CD14-positive monocyte (primary cell): ENCODE data around the gene ZNF525. TPM values are rescaled to one million over a fixed set of nuclear protein-coding genes. Genes with fewer than 3 reads are reported as not detected.
A peak's percentile ranks its signal among the peaks of the same experiment; 100 is the strongest.
"Not testable (repeated sequence)": the region's sequence is repeated elsewhere in the genome, so short reads cannot be mapped to it uniquely, and the experiment has no call there.

ENCODE experiments used
- DNase-seq, 3 donors: peaks; one replicate each; pipeline ENCODE4 v3.0.0-alpha.2; 2011 to 2022
- H2AFZ ChIP-seq: 2 replicates; pipeline ENCODE4 v1.6.0; 2012; ENCODE audit warnings: mild to moderate bottlenecking, low read depth, low read length, inconsistent platforms; ENCODE audit not compliant: insufficient read depth, poor library complexity, severe bottlenecking
- H3K27ac ChIP-seq, 2 donors: 1 replicate in 1 of 2; 2 replicates in 1 of 2; pipeline ENCODE4 v1.5.1; 2012 to 2013; ENCODE audit warnings: low read length in 2 of 2, control low read depth in 1 of 2, inconsistent platforms in 1 of 2, low read depth in 1 of 2, mild to moderate bottlenecking in 1 of 2
- H3K27me3 ChIP-seq, 2 donors: one replicate each; pipeline versions ENCODE4 v1.6.0 to v1.6.1; 2011 to 2013; ENCODE audit warnings: low read length in 2 of 2; ENCODE audit not compliant: control insufficient read depth in 2 of 2, insufficient read depth in 2 of 2
- H3K36me3 ChIP-seq, 2 donors: replicated peaks in 1 of 2; 1 replicate in 1 of 2; 2 replicates in 1 of 2; pipeline versions ENCODE4 v1.5.1 to v1.6.1; 2012 to 2013; ENCODE audit warnings: low read length in 2 of 2, control low read depth in 1 of 2, inconsistent platforms in 1 of 2, mild to moderate bottlenecking in 1 of 2; ENCODE audit not compliant: insufficient read depth in 2 of 2, control insufficient read depth in 1 of 2
- H3K4me1 ChIP-seq, 2 donors: 1 replicate in 1 of 2; 2 replicates in 1 of 2; pipeline versions ENCODE4 v1.5.1 to v1.6.1; 2012 to 2013; ENCODE audit warnings: low read length in 2 of 2, control low read depth in 1 of 2, inconsistent platforms in 1 of 2, mild to moderate bottlenecking in 1 of 2, moderate library complexity in 1 of 2; ENCODE audit not compliant: insufficient read depth in 2 of 2, control insufficient read depth in 1 of 2
- H3K4me2 ChIP-seq: replicated peaks from 2 replicates; pipeline ENCODE3; 2012; ENCODE audit warnings: low read length, moderate library complexity, mild to moderate bottlenecking; ENCODE audit not compliant: poor library complexity, severe bottlenecking; ENCODE audit errors: extremely low read depth
- H3K4me3 ChIP-seq, 3 experiments: fragments of 200-600 bp in 1 of 3; sonication (generic) in 1 of 3; replicated peaks in 1 of 3; 1 replicate in 2 of 3; 2 replicates in 1 of 3; pipeline ENCODE4 v1.5.1; 2011 to 2013; ENCODE audit warnings: low read length in 3 of 3, mild to moderate bottlenecking in 3 of 3, control low read depth in 2 of 3, low read depth in 2 of 3, inconsistent platforms in 1 of 3, moderate library complexity in 1 of 3
- H3K79me2 ChIP-seq: 2 replicates; pipeline ENCODE4 v1.6.0; 2012; ENCODE audit warnings: mild to moderate bottlenecking, control low read depth, inconsistent platforms, low read length, moderate library complexity; ENCODE audit not compliant: insufficient read depth
- H3K9ac ChIP-seq: 2 replicates; pipeline ENCODE4 v1.6.0; 2017; ENCODE audit warnings: low read length, mild to moderate bottlenecking; ENCODE audit not compliant: insufficient read depth, poor library complexity, severe bottlenecking
- H3K9me3 ChIP-seq, 2 donors: replicated peaks in 1 of 2; 1 replicate in 1 of 2; 2 replicates in 1 of 2; pipeline versions ENCODE4 v1.5.1 to v1.6.1; 2012 to 2013; ENCODE audit warnings: low read length in 2 of 2, control low read depth in 1 of 2; ENCODE audit not compliant: control insufficient read depth in 1 of 2, insufficient read depth in 1 of 2
- H4K20me1 ChIP-seq: 2 replicates; pipeline ENCODE4 v1.6.0; 2012; ENCODE audit warnings: mild to moderate bottlenecking, low read length, control low read depth, moderate library complexity; ENCODE audit not compliant: insufficient read depth
- H3K27ac Mint-ChIP-seq, 7 donors: one replicate each; pipeline ENCODE4 v1.8.0; 2020; ENCODE audit warnings: mild to moderate bottlenecking in 7 of 7, mixed read lengths in 7 of 7, moderate library complexity in 6 of 7, inconsistent platforms in 2 of 7
- H3K27me3 Mint-ChIP-seq, 3 donors: one replicate each; pipeline ENCODE4 v1.8.0; 2021 to 2022; ENCODE audit warnings: low read depth in 3 of 3, mild to moderate bottlenecking in 3 of 3, mixed read lengths in 3 of 3, moderate library complexity in 3 of 3, inconsistent platforms in 1 of 3
- H3K36me3 Mint-ChIP-seq, 2 donors: one replicate each; pipeline ENCODE4 v1.8.0; 2020; ENCODE audit warnings: mixed read lengths in 2 of 2, inconsistent platforms in 1 of 2, mild to moderate bottlenecking in 1 of 2
- H3K4me1 Mint-ChIP-seq: one replicate; pipeline ENCODE4 v1.8.0; 2020; ENCODE audit warnings: mild to moderate bottlenecking, mixed read lengths
- H3K4me3 Mint-ChIP-seq, 2 donors: one replicate each; pipeline ENCODE4 v1.8.0; 2020; ENCODE audit warnings: mild to moderate bottlenecking in 2 of 2, mixed read lengths in 2 of 2, moderate library complexity in 1 of 2
- H3K9me3 Mint-ChIP-seq, 7 donors: one replicate each; pipeline ENCODE4 v1.8.0; 2020 to 2022; ENCODE audit warnings: mixed read lengths in 7 of 7, mild to moderate bottlenecking in 6 of 7, moderate library complexity in 6 of 7, inconsistent platforms in 2 of 7
- CTCF ChIP-seq: fragments of 200-600 bp; IDR thresholded peaks from one replicate; pipeline ENCODE4 v1.8.0; 2022; ENCODE audit warnings: antibody characterized with exemption, mild to moderate bottlenecking
- WGBS: methylation state at CpG from one replicate; pipeline ENCODE4 v1.1.5; 2013; ENCODE audit warnings: missing lambda C conversion rate; ENCODE audit not compliant: insufficient coverage; 5-methylcytosine and 5-hydroxymethylcytosine counted together
- intact Hi-C, 2 donors: fragments of 100-400 bp; cut with micrococcal nuclease; formaldehyde crosslinking; loops; one replicate each; pipeline versions ENCODE4 v1.15.0 to v1.15.1; 2023
- polyA plus RNA-seq, 3 donors: library from polyadenylated mRNA; depleted of rRNA in 1 of 3; unstranded in 2 of 3; stranded (reverse) in 1 of 3; fragments of 300-500 nt in 2 of 3; fragments of >200 nt in 1 of 3; fragmentation: Illumina TruSeq in 2 of 3; gene quantifications; 1 replicate in 2 of 3; 2 replicates in 1 of 3; pipeline ENCODE4 v1.2.3, GENCODE V29; 2012 to 2021

ZNF525 gene
- polyA plus RNA-seq, 3 donors = 0.29 to 2.0 (median 0.64) TPM

- peaks cover 65 to 96% (median 91%) of the 10 kb centered on the region in 7 donors for H3K9me3 Mint-ChIP-seq
- peaks cover 10 to 12% of the 10 kb centered on the region in 2 donors for H3K36me3 Mint-ChIP-seq
- H4K20me1 ChIP-seq = no peaks in the 10 kb centered on the region
Measured at GRCh38 chr19:53355739-53356138, 9.8 kb upstream of the ZNF525 start.

GRCh38 chr19:53357821-53358581 lies 7.5 kb upstream of the ZNF525 start:
- TF ChIP-seq CTCF = no peak
- no peak overlapping the region for H3K4me2 ChIP-seq
- H3K27ac ChIP-seq = no peak overlapping the region
- 54% methylated on average over 25 of the region's 35 CpGs for WGBS
- H3K4me1 ChIP-seq = no peaks in the 10 kb centered on the region
- Mint-ChIP-seq H3K4me3 (no peak overlapping the region), H3K36me3 (peaks cover 0 to 2% of the 10 kb centered on the region in 2 donors), H3K27me3 (peaks cover 0 to 2% (median 0%) of the 10 kb centered on the region in 3 donors), H3K9me3 (peaks cover 43 to 85% (median 69%) of the 10 kb centered on the region in 7 donors), H3K27ac (no peak overlapping the region), H3K4me1 (no peaks in the 10 kb centered on the region)
- DNase-seq = no peak
- H3K79me2 ChIP-seq = no peaks in the 10 kb centered on the region
- H3K9ac ChIP-seq = no peak overlapping the region
- peaks cover 51 to 69% of the 10 kb centered on the region in 2 donors for H3K9me3 ChIP-seq
- peak overlapping the region in 1 of 3 experiments; percentile 11 for H3K4me3 ChIP-seq
- H3K36me3 ChIP-seq = peaks cover 0 to 17% of the 10 kb centered on the region in 2 donors
- no peaks in the 10 kb centered on the region for H4K20me1 ChIP-seq
- intact Hi-C loops = no loop called here
- no peaks in the 10 kb centered on the region for H3K27me3 ChIP-seq
- H2AFZ ChIP-seq = no peak overlapping the region

More at GRCh38 chr19:53355739-53356138, 9.8 kb upstream of the ZNF525 start:
- H3K9me3 ChIP-seq = peaks cover 63 to 91% of the 10 kb centered on the region in 2 donors
- H3K36me3 ChIP-seq = peaks cover 8 to 36% of the 10 kb centered on the region in 2 donors
- H3K9ac ChIP-seq = no peak overlapping the region
- no peaks in the 10 kb centered on the region for H3K4me1 Mint-ChIP-seq
- no peaks in the 10 kb centered on the region for H3K27me3 ChIP-seq
- no peak overlapping the region for H3K27ac Mint-ChIP-seq
- no peak overlapping the region for H3K4me3 Mint-ChIP-seq
- H3K27ac ChIP-seq = no peak overlapping the region
- no peaks in the 10 kb centered on the region for H3K79me2 ChIP-seq
- H2AFZ ChIP-seq = no peak overlapping the region
- WGBS = no CpG with 5 or more reads among the region's 1 CpG
- intact Hi-C loops = no loop called here
- no peak for DNase-seq
- no peaks in the 10 kb centered on the region for H3K4me1 ChIP-seq
- no peak for TF ChIP-seq CTCF
- H3K4me2 ChIP-seq = no peak overlapping the region
- H3K4me3 ChIP-seq = peak overlapping the region in 1 of 3 experiments; percentile 51
- H3K27me3 Mint-ChIP-seq = peaks cover 0 to 2% (median 0%) of the 10 kb centered on the region in 3 donors

GRCh38 chr19:53360056-53360455 lies 5.4 kb upstream of the ZNF525 start:
- H3K27ac Mint-ChIP-seq, H3K79me2 ChIP-seq: not testable (repeated sequence)
- intact Hi-C loops = loop anchor here in 1 of 2 donors (10.0 kb wide), 1 partner anchor 165 kb away; the partner anchor contains the start of gene ZNF665

More at GRCh38 chr19:53360056-53360455, 5.4 kb upstream of the ZNF525 start:
- DNase-seq, H3K9ac ChIP-seq, H3K4me1 ChIP-seq, H3K36me3 ChIP-seq, H3K36me3 Mint-ChIP-seq, H3K4me3 ChIP-seq, H3K27ac ChIP-seq, H2AFZ ChIP-seq, H4K20me1 ChIP-seq, H3K4me3 Mint-ChIP-seq, H3K27me3 ChIP-seq, H3K4me1 Mint-ChIP-seq, H3K27me3 Mint-ChIP-seq, H3K4me2 ChIP-seq: not testable (repeated sequence)
- H3K9me3 ChIP-seq = peaks cover 39 to 48% of the 10 kb centered on the region in 2 donors
- peaks cover 30 to 70% (median 56%) of the 10 kb centered on the region in 7 donors for H3K9me3 Mint-ChIP-seq
- 100% methylated on average over 5 of the region's 10 CpGs for WGBS
